Lower leg skin (tissue), 3 donors: ENCODE results near the gene CADPS2.

Source experiments
- POLR2A ChIP-seq, 2 donors: fragments of 450-650 bp; IDR thresholded peaks; one replicate each; pipeline ENCODE4 v1.6.1; 2016 to 2017; ENCODE audit warnings: antibody characterized with exemption in 2 of 2, mild to moderate bottlenecking in 1 of 2, moderate library complexity in 1 of 2
- TF ChIP-seq, protein P1 (sequence below), 3 donors: fragments of 450-650 bp; IDR thresholded peaks; one replicate each; pipeline ENCODE4 v1.5.1; 2016; ENCODE audit warnings: antibody characterized with exemption in 3 of 3, mild to moderate bottlenecking in 3 of 3, moderate library complexity in 2 of 3

DNA sequence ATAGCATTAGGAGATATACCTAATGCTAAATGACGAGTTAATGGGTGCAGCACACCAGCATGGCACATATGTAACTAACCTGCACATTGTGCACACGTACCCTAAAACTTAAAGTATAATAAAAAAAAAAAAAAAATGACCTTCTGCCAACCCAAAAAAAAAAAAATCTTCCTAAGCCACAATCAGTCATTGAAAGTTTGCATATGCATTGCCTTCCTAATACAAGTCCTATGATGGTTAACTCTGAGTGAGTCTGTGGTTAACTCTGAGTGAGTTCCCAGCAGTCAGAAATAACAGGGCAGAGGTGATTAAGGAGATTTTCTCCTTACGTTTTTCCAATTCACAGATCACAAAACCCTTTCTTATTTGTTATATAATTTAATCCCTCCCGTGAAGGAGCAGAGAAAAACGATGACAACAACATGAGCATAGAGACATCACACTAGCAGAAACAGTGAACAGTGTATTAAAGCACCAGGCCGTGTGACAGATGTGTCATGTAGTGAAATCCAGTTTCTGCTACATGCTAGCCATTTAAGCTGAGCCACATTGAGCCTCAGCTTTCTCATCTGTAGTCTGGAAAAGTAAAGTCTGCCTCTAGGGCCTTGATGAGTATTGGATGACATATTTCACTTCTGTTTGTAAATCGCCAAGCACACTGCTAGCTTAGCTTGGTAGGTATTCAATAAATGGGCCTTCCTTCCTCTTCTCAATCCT, 176.2 kb downstream of the CADPS2 start:
- no peak for TF ChIP-seq POLR2A (IDR thresholded peaks at IDR 0.05)
- TF ChIP-seq, protein P1, sequence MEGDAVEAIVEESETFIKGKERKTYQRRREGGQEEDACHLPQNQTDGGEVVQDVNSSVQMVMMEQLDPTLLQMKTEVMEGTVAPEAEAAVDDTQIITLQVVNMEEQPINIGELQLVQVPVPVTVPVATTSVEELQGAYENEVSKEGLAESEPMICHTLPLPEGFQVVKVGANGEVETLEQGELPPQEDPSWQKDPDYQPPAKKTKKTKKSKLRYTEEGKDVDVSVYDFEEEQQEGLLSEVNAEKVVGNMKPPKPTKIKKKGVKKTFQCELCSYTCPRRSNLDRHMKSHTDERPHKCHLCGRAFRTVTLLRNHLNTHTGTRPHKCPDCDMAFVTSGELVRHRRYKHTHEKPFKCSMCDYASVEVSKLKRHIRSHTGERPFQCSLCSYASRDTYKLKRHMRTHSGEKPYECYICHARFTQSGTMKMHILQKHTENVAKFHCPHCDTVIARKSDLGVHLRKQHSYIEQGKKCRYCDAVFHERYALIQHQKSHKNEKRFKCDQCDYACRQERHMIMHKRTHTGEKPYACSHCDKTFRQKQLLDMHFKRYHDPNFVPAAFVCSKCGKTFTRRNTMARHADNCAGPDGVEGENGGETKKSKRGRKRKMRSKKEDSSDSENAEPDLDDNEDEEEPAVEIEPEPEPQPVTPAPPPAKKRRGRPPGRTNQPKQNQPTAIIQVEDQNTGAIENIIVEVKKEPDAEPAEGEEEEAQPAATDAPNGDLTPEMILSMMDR (IDR thresholded peaks at IDR 0.05), result no peak
